ENCODE measurements around the gene CHMP2A.

CHMP2A gene

GRCh38 chr19:58546019-58546530 lies 8.8 kb downstream of the CHMP2A start:
- TF ChIP-seq TAF1 (IDR thresholded peaks at IDR 0.05; ENCODE audit: borderline replicate concordance, insufficient read depth, low read length) (no peak), REST (IDR thresholded peaks at IDR 0.05; ENCODE audit: insufficient read depth in 1 of 2, low read depth in 2 of 2, low read length in 2 of 2) (no peak), FOXP2 (optimal IDR thresholded peaks at IDR 0.05; ENCODE audit: borderline replicate concordance, extremely low read depth, extremely low read length, insufficient read depth) (no peak), POLR2AphosphoS5 (IDR thresholded peaks at IDR 0.05; ENCODE audit: low read depth, low read length) (no peak), SIN3A (IDR thresholded peaks at IDR 0.05; ENCODE audit: borderline replicate concordance, insufficient read depth, low read length) (no peak)

GRCh38 chr19:58545286-58546018 lies 9.5 kb downstream of the CHMP2A start:
- TF ChIP-seq POLR2AphosphoS5 (IDR thresholded peaks at IDR 0.05; ENCODE audit: low read depth, low read length) (no peak), TAF1 (IDR thresholded peaks at IDR 0.05; ENCODE audit: borderline replicate concordance, insufficient read depth, low read length) (no peak), REST (IDR thresholded peaks at IDR 0.05; ENCODE audit: insufficient read depth in 1 of 2, low read depth in 2 of 2, low read length in 2 of 2) (no peak), FOXP2 (optimal IDR thresholded peaks at IDR 0.05; ENCODE audit: borderline replicate concordance, extremely low read depth, extremely low read length, insufficient read depth) (no peak), SIN3A (IDR thresholded peaks at IDR 0.05; ENCODE audit: borderline replicate concordance, insufficient read depth, low read length) (no peak)

- TF ChIP-seq REST (IDR thresholded peaks at IDR 0.05; ENCODE audit: insufficient read depth in 1 of 2, low read depth in 2 of 2, low read length in 2 of 2) (no peak), POLR2AphosphoS5 (IDR thresholded peaks at IDR 0.05; ENCODE audit: low read depth, low read length) (no peak), TAF1 (IDR thresholded peaks at IDR 0.05; ENCODE audit: borderline replicate concordance, insufficient read depth, low read length) (no peak), FOXP2 (optimal IDR thresholded peaks at IDR 0.05; ENCODE audit: borderline replicate concordance, extremely low read depth, extremely low read length, insufficient read depth) (no peak), SIN3A (IDR thresholded peaks at IDR 0.05; ENCODE audit: borderline replicate concordance, insufficient read depth, low read length) (no peak)
Observed at GRCh38 chr19:58544591-58545285, 10.2 kb downstream of the CHMP2A start.

GRCh38 chr19:58543826-58544590 lies 10.9 kb downstream of the CHMP2A start, which contains the start of gene TRIM28:
Gene TRIM28 (plus strand): TSS chr19:58544064. CDS start chr19:58544758, 694 bp downstream.
- TF ChIP-seq SIN3A (IDR thresholded peaks at IDR 0.05; ENCODE audit: borderline replicate concordance, insufficient read depth, low read length) (peak; percentile 73; the same call in 1 of the 2 replicates), REST (IDR thresholded peaks at IDR 0.05; ENCODE audit: insufficient read depth in 1 of 2, low read depth in 2 of 2, low read length in 2 of 2) (peak in 1 of 2 experiments; percentile 68; a peak in 1 of 4 replicates), FOXP2 (optimal IDR thresholded peaks at IDR 0.05; ENCODE audit: borderline replicate concordance, extremely low read depth, extremely low read length, insufficient read depth) (peak; percentile 12), TAF1 (IDR thresholded peaks at IDR 0.05; ENCODE audit: borderline replicate concordance, insufficient read depth, low read length) (peak; percentile 93), POLR2AphosphoS5 (IDR thresholded peaks at IDR 0.05; ENCODE audit: low read depth, low read length) (peak; percentile 97)

Measured in PFSK-1 (cell line).